Peyer's patch (tissue), 4 donors: ENCODE measurements around the gene ADAM23.

Experiments used
- POLR2A ChIP-seq, 2 donors: fragments of 450-650 bp; IDR thresholded peaks; one replicate each; pipeline ENCODE4 v1.5.1; 2017; ENCODE audit warnings: antibody characterized with exemption in 2 of 2, mild to moderate bottlenecking in 2 of 2, moderate library complexity in 2 of 2
- TF ChIP-seq, protein P1 (sequence below), 6 experiments: fragments of 450-650 bp in 4 of 6; fragments of 200-600 bp in 2 of 6; sonication (generic) in 1 of 6; IDR thresholded peaks; one replicate each; pipeline ENCODE4 v1.5.1; 2017 to 2019; ENCODE audit warnings: antibody characterized with exemption in 6 of 6, mild to moderate bottlenecking in 3 of 6, moderate library complexity in 1 of 6

DNA sequence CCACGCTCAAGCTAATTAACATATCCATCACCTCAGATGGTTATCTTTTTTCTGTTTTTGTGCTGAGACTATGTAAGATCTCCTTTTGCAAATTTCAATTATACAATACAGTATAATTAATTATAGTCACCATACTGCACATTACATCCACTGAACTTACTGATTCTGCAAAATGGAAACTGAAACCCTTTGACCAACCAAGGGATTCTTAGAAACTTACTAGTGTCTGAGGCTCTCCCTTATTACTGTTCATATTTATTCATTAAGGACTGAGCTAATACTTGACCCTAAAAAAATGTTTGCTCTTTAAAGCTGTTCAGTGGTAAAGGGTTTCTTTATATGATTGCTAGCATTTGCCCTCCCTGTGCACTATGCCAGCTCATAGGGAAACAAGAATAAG lies 50.7 kb downstream of the ADAM23 start:
- TF ChIP-seq POLR2A (IDR thresholded peaks at IDR 0.05) = no peak
- TF ChIP-seq, protein P1, sequence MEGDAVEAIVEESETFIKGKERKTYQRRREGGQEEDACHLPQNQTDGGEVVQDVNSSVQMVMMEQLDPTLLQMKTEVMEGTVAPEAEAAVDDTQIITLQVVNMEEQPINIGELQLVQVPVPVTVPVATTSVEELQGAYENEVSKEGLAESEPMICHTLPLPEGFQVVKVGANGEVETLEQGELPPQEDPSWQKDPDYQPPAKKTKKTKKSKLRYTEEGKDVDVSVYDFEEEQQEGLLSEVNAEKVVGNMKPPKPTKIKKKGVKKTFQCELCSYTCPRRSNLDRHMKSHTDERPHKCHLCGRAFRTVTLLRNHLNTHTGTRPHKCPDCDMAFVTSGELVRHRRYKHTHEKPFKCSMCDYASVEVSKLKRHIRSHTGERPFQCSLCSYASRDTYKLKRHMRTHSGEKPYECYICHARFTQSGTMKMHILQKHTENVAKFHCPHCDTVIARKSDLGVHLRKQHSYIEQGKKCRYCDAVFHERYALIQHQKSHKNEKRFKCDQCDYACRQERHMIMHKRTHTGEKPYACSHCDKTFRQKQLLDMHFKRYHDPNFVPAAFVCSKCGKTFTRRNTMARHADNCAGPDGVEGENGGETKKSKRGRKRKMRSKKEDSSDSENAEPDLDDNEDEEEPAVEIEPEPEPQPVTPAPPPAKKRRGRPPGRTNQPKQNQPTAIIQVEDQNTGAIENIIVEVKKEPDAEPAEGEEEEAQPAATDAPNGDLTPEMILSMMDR (IDR thresholded peaks at IDR 0.05) = no peak
